Ramos (cell line): Measurements from ENCODE around the gene MCFD2.
"Not testable (repeated sequence)": the region's sequence is repeated elsewhere in the genome, so short reads cannot be mapped to it uniquely, and the experiment has no call there.

ENCODE experiments used
- in situ Hi-C: fragments of 300-500 bp; cut with MboI; formaldehyde crosslinking; loops from one replicate; pipeline ENCODE4 v1.14.3; 2022; ENCODE audit warnings: low sequenced_read_pairs; ENCODE audit not compliant: unreplicated experiment

MCFD2 gene

GRCh38 chr2:46904908-46905678 lies 10.5 kb downstream of the MCFD2 start:
- in situ Hi-C loops: not testable (repeated sequence)

- in situ Hi-C loops: not testable (repeated sequence)
Measured at GRCh38 chr2:46902980-46903379, 12.6 kb downstream of the MCFD2 start.

GRCh38 chr2:46902465-46902864 lies 13.1 kb downstream of the MCFD2 start:
- in situ Hi-C loops: no loop called here

- in situ Hi-C loops: no loop called here
Measured at GRCh38 chr2:46901611-46902010, 14.0 kb downstream of the MCFD2 start.

- in situ Hi-C loops: no loop called here
Measured at GRCh38 chr2:46900381-46900780, 15.2 kb downstream of the MCFD2 start.

GRCh38 chr2:46899053-46899452 lies 16.6 kb downstream of the MCFD2 start:
- in situ Hi-C loops: no loop called here

GRCh38 chr2:46898024-46898423 lies 17.6 kb downstream of the MCFD2 start:
- in situ Hi-C loops: no loop called here

GRCh38 chr2:46893269-46893939 lies 22.2 kb downstream of the MCFD2 start:
- in situ Hi-C loops: no loop called here

GRCh38 chr2:46891956-46892553 lies 23.6 kb downstream of the MCFD2 start:
- in situ Hi-C loops: no loop called here

GRCh38 chr2:46888421-46888952 lies 27.1 kb downstream of the MCFD2 start:
- in situ Hi-C loops: no loop called here

- in situ Hi-C loops: no loop called here
Measured at GRCh38 chr2:46887028-46887885, 28.3 kb downstream of the MCFD2 start.

GRCh38 chr2:46886268-46887027 lies 29.2 kb downstream of the MCFD2 start:
- in situ Hi-C loops: no loop called here

GRCh38 chr2:46885376-46885775 lies 30.2 kb downstream of the MCFD2 start:
- in situ Hi-C loops: no loop called here

- in situ Hi-C loops: no loop called here
Measured at GRCh38 chr2:46879511-46879910, 36.1 kb downstream of the MCFD2 start.

GRCh38 chr2:46878886-46879285 lies 36.7 kb downstream of the MCFD2 start:
- in situ Hi-C loops: no loop called here

GRCh38 chr2:46878240-46878877 lies 37.2 kb downstream of the MCFD2 start:
- in situ Hi-C loops: no loop called here

- in situ Hi-C loops: no loop called here
Measured at GRCh38 chr2:46877619-46878113, 37.9 kb downstream of the MCFD2 start.

GRCh38 chr2:46876741-46877384 lies 38.7 kb downstream of the MCFD2 start:
- in situ Hi-C loops: no loop called here
